ENCODE data around the gene LRFN2. TPM values are rescaled to one million over a fixed set of nuclear protein-coding genes. Genes with fewer than 3 reads are reported as not detected.

The LRFN2 gene
- total RNA-seq, 8 experiments from 2014 or later = 0.10 to 5.1 (median 4.2) TPM; not detected in 1

GRCh38 chr6:40380271-40380670, 206.9 kb downstream of the LRFN2 start:
- 5 to 100% (median 83%) methylated on average over 1 to 4 of the region's 4 CpGs; no CpG with 5 or more reads in 3 of the 10 experiments for WGBS, 10 experiments
- in situ Hi-C loops (cut with MboI; ENCODE audit: low pct_unique_long_range_greater_than_20kb in 2 of 9, low sequenced_read_pairs in 9 of 9, unreplicated experiment in 9 of 9) = no loop called here
- peaks cover 0 to 3% of the 10 kb centered on the region in 2 donors for H3K4me1 ChIP-seq (replicated peaks in 1 of 2)

GRCh38 chr6:40379811-40380210, 207.4 kb downstream of the LRFN2 start:
- H3K27ac ChIP-seq = no peak overlapping the region
- H3K4me3 ChIP-seq = no peak overlapping the region
- WGBS, 10 experiments = 0 to 100% (median 58%) methylated on average over 1 of the region's 1 CpG; no CpG with 5 or more reads in 4 of the 10 experiments
- in situ Hi-C loops (cut with MboI; ENCODE audit: low pct_unique_long_range_greater_than_20kb in 2 of 9, low sequenced_read_pairs in 9 of 9, unreplicated experiment in 9 of 9) = no loop called here
- H3K4me1 ChIP-seq (replicated peaks in 1 of 2) = peaks cover 0 to 3% of the 10 kb centered on the region in 2 donors
- ATAC-seq (replicated peaks in 6 of 8) = no peak

More at GRCh38 chr6:40380271-40380670, 206.9 kb downstream of the LRFN2 start:
- no peak overlapping the region for H3K27ac ChIP-seq
- H3K4me3 ChIP-seq = no peak overlapping the region
- no peak for ATAC-seq (replicated peaks in 6 of 8)

- WGBS, 10 experiments = 83 to 100% (median 90%) methylated on average over 2 to 10 of the region's 11 CpGs; no CpG with 5 or more reads in 3 of the 10 experiments
- in situ Hi-C loops (cut with MboI; ENCODE audit: low pct_unique_long_range_greater_than_20kb in 2 of 9, low sequenced_read_pairs in 9 of 9, unreplicated experiment in 9 of 9) = no loop called here
- no peak overlapping the region for H3K4me3 ChIP-seq
- ATAC-seq (replicated peaks in 6 of 8) = no peak
- no peaks in the 10 kb centered on the region for H3K4me1 ChIP-seq (replicated peaks in 1 of 2)
- H3K27ac ChIP-seq = no peak overlapping the region
Measured at GRCh38 chr6:40378725-40379074, 208.5 kb downstream of the LRFN2 start.

GRCh38 chr6:40378071-40378724, 209.0 kb downstream of the LRFN2 start:
- Histone ChIP-seq H3K4me1 (replicated peaks in 1 of 2) (no peaks in the 10 kb centered on the region), H3K4me3 (no peak overlapping the region), H3K27ac (no peak overlapping the region)
- in situ Hi-C loops (cut with MboI; ENCODE audit: low pct_unique_long_range_greater_than_20kb in 2 of 9, low sequenced_read_pairs in 9 of 9, unreplicated experiment in 9 of 9) = no loop called here
- WGBS, 10 experiments = 88 to 100% (median 90%) methylated on average over 2 to 6 of the region's 21 CpGs; no CpG with 5 or more reads in 5 of the 10 experiments
- ATAC-seq (replicated peaks in 6 of 8) = no peak

- 20 to 100% (median 57%) methylated on average over 1 to 2 of the region's 2 CpGs; no CpG with 5 or more reads in 5 of the 10 experiments for WGBS, 10 experiments
- Histone ChIP-seq H3K4me3 (no peak overlapping the region), H3K4me1 (replicated peaks in 1 of 2) (no peaks in the 10 kb centered on the region), H3K27ac (no peak overlapping the region)
- ATAC-seq (replicated peaks in 6 of 8) = no peak
- in situ Hi-C loops (cut with MboI; ENCODE audit: low pct_unique_long_range_greater_than_20kb in 2 of 9, low sequenced_read_pairs in 9 of 9, unreplicated experiment in 9 of 9) = no loop called here
Measured at GRCh38 chr6:40377173-40377806, 209.9 kb downstream of the LRFN2 start.

GRCh38 chr6:40376113-40376650, 211.0 kb downstream of the LRFN2 start:
- 17 to 100% (median 86%) methylated on average over 1 of the region's 1 CpG; no CpG with 5 or more reads in 3 of the 10 experiments for WGBS, 10 experiments
- in situ Hi-C loops (cut with MboI; ENCODE audit: low pct_unique_long_range_greater_than_20kb in 2 of 9, low sequenced_read_pairs in 9 of 9, unreplicated experiment in 9 of 9) = no loop called here
- H3K4me1 ChIP-seq (replicated peaks in 1 of 2) = no peaks in the 10 kb centered on the region
- H3K27ac ChIP-seq = no peak overlapping the region
- H3K4me3 ChIP-seq = no peak overlapping the region
- ATAC-seq (replicated peaks in 6 of 8) = no peak

GRCh38 chr6:40373267-40373666, 213.9 kb downstream of the LRFN2 start:
- no peak overlapping the region for H3K27ac ChIP-seq
- ATAC-seq (replicated peaks in 6 of 8) = no peak
- H3K4me3 ChIP-seq = no peak overlapping the region
- in situ Hi-C loops (cut with MboI; ENCODE audit: low pct_unique_long_range_greater_than_20kb in 2 of 9, low sequenced_read_pairs in 9 of 9, unreplicated experiment in 9 of 9) = no loop called here
- H3K4me1 ChIP-seq (replicated peaks in 1 of 2) = no peaks in the 10 kb centered on the region

GRCh38 chr6:40371621-40372020, 215.5 kb downstream of the LRFN2 start:
- Histone ChIP-seq H3K27ac (no peak overlapping the region), H3K4me1 (replicated peaks in 1 of 2) (no peaks in the 10 kb centered on the region), H3K4me3 (no peak overlapping the region)
- no peak for ATAC-seq (replicated peaks in 6 of 8)
- in situ Hi-C loops (cut with MboI; ENCODE audit: low pct_unique_long_range_greater_than_20kb in 2 of 9, low sequenced_read_pairs in 9 of 9, unreplicated experiment in 9 of 9) = no loop called here
- WGBS, 10 experiments = 8 to 88% (median 73%) methylated on average over 1 to 2 of the region's 2 CpGs

GRCh38 chr6:40371095-40371494, 216.1 kb downstream of the LRFN2 start:
- in situ Hi-C loops (cut with MboI; ENCODE audit: low pct_unique_long_range_greater_than_20kb in 2 of 9, low sequenced_read_pairs in 9 of 9, unreplicated experiment in 9 of 9) = no loop called here

GRCh38 chr6:40369891-40370290, 217.3 kb downstream of the LRFN2 start:
- H3K4me3 ChIP-seq = no peak overlapping the region
- no peak for ATAC-seq (replicated peaks in 6 of 8)
- no peaks in the 10 kb centered on the region for H3K4me1 ChIP-seq (replicated peaks in 1 of 2)
- in situ Hi-C loops (cut with MboI; ENCODE audit: low pct_unique_long_range_greater_than_20kb in 2 of 9, low sequenced_read_pairs in 9 of 9, unreplicated experiment in 9 of 9) = no loop called here
- WGBS, 10 experiments = 0 to 89% (median 50%) methylated on average over 1 of the region's 1 CpG; no CpG with 5 or more reads in 1 of the 10 experiments
- no peak overlapping the region for H3K27ac ChIP-seq

More at GRCh38 chr6:40371095-40371494, 216.1 kb downstream of the LRFN2 start:
- ATAC-seq (replicated peaks in 6 of 8) = no peak
- 29 to 100% (median 88%) methylated on average over 1 of the region's 1 CpG; no CpG with 5 or more reads in 3 of the 10 experiments for WGBS, 10 experiments
- Histone ChIP-seq H3K4me3 (no peak overlapping the region), H3K27ac (no peak overlapping the region), H3K4me1 (replicated peaks in 1 of 2) (no peaks in the 10 kb centered on the region)

GRCh38 chr6:40369042-40369441, 218.1 kb downstream of the LRFN2 start:
- no peak for ATAC-seq (replicated peaks in 6 of 8)
- Histone ChIP-seq H3K27ac (no peak overlapping the region), H3K4me3 (no peak overlapping the region), H3K4me1 (replicated peaks in 1 of 2) (no peaks in the 10 kb centered on the region)
- WGBS, 10 experiments = 25 to 80% (median 50%) methylated on average over 1 to 2 of the region's 2 CpGs; no CpG with 5 or more reads in 1 of the 10 experiments
- in situ Hi-C loops (cut with MboI; ENCODE audit: low pct_unique_long_range_greater_than_20kb in 2 of 9, low sequenced_read_pairs in 9 of 9, unreplicated experiment in 9 of 9) = no loop called here

- in situ Hi-C loops (cut with MboI; ENCODE audit: low pct_unique_long_range_greater_than_20kb in 2 of 9, low sequenced_read_pairs in 9 of 9, unreplicated experiment in 9 of 9) = no loop called here
- 17 to 100% (median 86%) methylated on average over 1 to 4 of the region's 4 CpGs; no CpG with 5 or more reads in 1 of the 10 experiments for WGBS, 10 experiments
- H3K4me3 ChIP-seq = no peak overlapping the region
- H3K4me1 ChIP-seq (replicated peaks in 1 of 2) = no peaks in the 10 kb centered on the region
- ATAC-seq (replicated peaks in 6 of 8) = no peak
- no peak overlapping the region for H3K27ac ChIP-seq
Measured at GRCh38 chr6:40362859-40363258, 224.3 kb downstream of the LRFN2 start.

- Histone ChIP-seq H3K4me3 (no peak overlapping the region), H3K4me1 (replicated peaks in 1 of 2) (no peaks in the 10 kb centered on the region), H3K27ac (no peak overlapping the region)
- in situ Hi-C loops (cut with MboI; ENCODE audit: low pct_unique_long_range_greater_than_20kb in 2 of 9, low sequenced_read_pairs in 9 of 9, unreplicated experiment in 9 of 9) = no loop called here
- WGBS, 10 experiments = 0 to 100% (median 80%) methylated on average over 1 to 2 of the region's 2 CpGs; no CpG with 5 or more reads in 1 of the 10 experiments
- no peak for ATAC-seq (replicated peaks in 6 of 8)
Measured at GRCh38 chr6:40359808-40360207, 227.4 kb downstream of the LRFN2 start.
